IMR-90 (cell line): Measurements from ENCODE around the gene COX4I1. TPM values are rescaled to one million over a fixed set of nuclear protein-coding genes. Genes with fewer than 3 reads are reported as not detected.

Experiments used
- ATAC-seq: fragments of 200-7000 bp; cut with Tn5 transposase; 2 replicates; pipeline ENCODE4 v1.9.1; 2020; ENCODE audit warnings: low read depth, mild to moderate bottlenecking, moderate library complexity
- BruUV-seq: library from RNA; stranded (reverse); fragments of 400-500 nt; replicated peaks from 2 replicates; lab custom pipeline; 2021; lab: Mats Ljungman, UMichigan
- CTCF ChIA-PET: fragments of 300-600 bp; formaldehyde crosslinking; extraction: SDS; loops from one replicate; lab custom pipeline; 2021; ENCODE audit warnings: antibody characterized with exemption; lab: Yijun Ruan, JAX
- POLR2A ChIA-PET: fragments of 300-600 bp; sonication (Branson Sonifier 250); formaldehyde crosslinking; loops from one replicate; lab custom pipeline; 2022; ENCODE audit warnings: antibody characterized with exemption; ENCODE audit not compliant: unreplicated experiment; lab: Charles Lee
- DNase-seq: peaks from one replicate; pipeline ENCODE4 v3.0.0; 2013
- H2AFZ ChIP-seq: replicated peaks from 2 replicates; pipeline ENCODE3; 2013; ENCODE audit warnings: low read length, mild to moderate bottlenecking; ENCODE audit not compliant: poor library complexity
- H2AK5ac ChIP-seq: 2 replicates; pipeline ENCODE4 v1.6.1; 2013; ENCODE audit warnings: low read depth, low read length, inconsistent platforms
- H2AK9ac ChIP-seq: replicated peaks from 2 replicates; pipeline ENCODE3; 2013; ENCODE audit warnings: mild to moderate bottlenecking, low read depth, low read length, moderate library complexity; ENCODE audit not compliant: poor library complexity
- H2BK120ac ChIP-seq: 2 replicates; pipeline ENCODE4 v1.6.1; 2013; ENCODE audit warnings: low read depth, low read length, inconsistent platforms
- H2BK15ac ChIP-seq: 3 replicates; pipeline ENCODE4 v1.6.1; 2013; ENCODE audit warnings: low read depth, low read length, inconsistent platforms
- H2BK20ac ChIP-seq: 2 replicates; pipeline ENCODE4 v1.6.1; 2013; ENCODE audit warnings: low read depth, mild to moderate bottlenecking, inconsistent platforms, low read length, moderate library complexity
- H2BK5ac ChIP-seq: 2 replicates; pipeline ENCODE4 v1.6.1; 2013; ENCODE audit warnings: mild to moderate bottlenecking, low read depth, low read length, inconsistent platforms; ENCODE audit not compliant: poor library complexity, severe bottlenecking
- H3K14ac ChIP-seq: replicated peaks from 2 replicates; pipeline ENCODE4 v1.6.1; 2013; ENCODE audit warnings: low read depth, low read length, inconsistent platforms
- H3K18ac ChIP-seq: 2 replicates; pipeline ENCODE4 v1.6.1; 2013; ENCODE audit warnings: low read depth, low read length, control low read depth
- H3K23ac ChIP-seq: 2 replicates; pipeline ENCODE4 v1.6.1; 2013; ENCODE audit warnings: low read depth, low read length, inconsistent platforms
- H3K27ac ChIP-seq: 2 replicates; pipeline ENCODE4 v1.5.1; 2013; ENCODE audit warnings: mild to moderate bottlenecking, control low read depth, low read length; ENCODE audit not compliant: insufficient read depth
- H3K27me3 ChIP-seq: 2 replicates; pipeline ENCODE4 v1.6.1; 2013; ENCODE audit warnings: low read length; ENCODE audit not compliant: control insufficient read depth, insufficient read depth
- H3K36me3 ChIP-seq: 2 replicates; pipeline ENCODE4 v1.6.1; 2013; ENCODE audit warnings: low read length, mixed read lengths; ENCODE audit not compliant: control insufficient read depth, insufficient read depth
- H3K4ac ChIP-seq: 2 replicates; pipeline ENCODE4 v1.6.1; 2013; ENCODE audit warnings: low read depth, low read length, inconsistent platforms
- H3K4me1 ChIP-seq: 2 replicates; pipeline ENCODE4 v1.6.1; 2013; ENCODE audit warnings: low read length, mixed read lengths; ENCODE audit not compliant: control insufficient read depth, insufficient read depth
- H3K4me2 ChIP-seq: 2 replicates; pipeline ENCODE4 v1.6.1; 2013; ENCODE audit warnings: low read depth, mild to moderate bottlenecking, control low read depth, low read length, moderate library complexity
- H3K4me3 ChIP-seq: 2 replicates; pipeline ENCODE4 v1.5.1; 2013; ENCODE audit warnings: low read depth, mild to moderate bottlenecking, control low read depth, low read length, moderate library complexity; ENCODE audit not compliant: insufficient read depth
- H3K56ac ChIP-seq: 2 replicates; pipeline ENCODE4 v1.6.1; 2013; ENCODE audit warnings: low read length, inconsistent platforms; ENCODE audit not compliant: insufficient read depth; ENCODE audit errors: extremely low read depth
- H3K79me1 ChIP-seq, 2 experiments: 2 replicates each; pipeline ENCODE4 v1.6.1; 2013; ENCODE audit warnings: low read length in 2 of 2, inconsistent platforms in 1 of 2, low read depth in 1 of 2
- H3K9ac ChIP-seq: 2 replicates; pipeline ENCODE4 v1.6.1; 2013; ENCODE audit warnings: low read depth, low read length, control low read depth
- H3K9me1 ChIP-seq: 2 replicates; pipeline ENCODE4 v1.6.1; 2013; ENCODE audit warnings: low read length, inconsistent platforms; ENCODE audit not compliant: insufficient read depth
- H3K9me3 ChIP-seq: 2 replicates; pipeline ENCODE4 v1.6.1; 2013; ENCODE audit warnings: low read length; ENCODE audit not compliant: control insufficient read depth, insufficient read depth
- H4K20me1 ChIP-seq: 2 replicates; pipeline ENCODE4 v1.6.1; 2013; ENCODE audit warnings: low read length, inconsistent platforms; ENCODE audit not compliant: insufficient read depth
- H4K5ac ChIP-seq: 2 replicates; pipeline ENCODE4 v1.6.1; 2013; ENCODE audit warnings: mild to moderate bottlenecking, low read depth, low read length, control low read depth
- H4K8ac ChIP-seq, 2 experiments: 2 replicates each; pipeline ENCODE4 v1.6.1; 2013; ENCODE audit warnings: low read depth in 2 of 2, low read length in 2 of 2, control low read depth in 1 of 2, inconsistent platforms in 1 of 2
- H4K91ac ChIP-seq: 2 replicates; pipeline ENCODE4 v1.6.1; 2013; ENCODE audit warnings: low read depth, low read length, inconsistent platforms; ENCODE audit not compliant: insufficient read depth
- CEBPB ChIP-seq: IDR thresholded peaks from 2 replicates; pipeline ENCODE4 v1.6.1; 2012; ENCODE audit warnings: low read depth, low read length, improper control_type of control experiment
- CHD1 ChIP-seq: IDR thresholded peaks from 2 replicates; pipeline ENCODE4 v1.6.1; 2012; ENCODE audit warnings: low read depth, low read length, improper control_type of control experiment
- CTCF ChIP-seq: conservative IDR thresholded peaks from 2 replicates; pipeline ENCODE4 v1.5.1; 2012; ENCODE audit warnings: mild to moderate bottlenecking, low read depth, low read length, improper control_type of control experiment
- ELK1 ChIP-seq: fragments of 150-350 bp; IDR thresholded peaks from 2 replicates; pipeline ENCODE4 v1.6.1; 2016; ENCODE audit warnings: low read depth, mild to moderate bottlenecking, low read length, moderate library complexity, borderline replicate concordance
- FOS ChIP-seq: fragments of 150-350 bp; IDR thresholded peaks from 2 replicates; pipeline ENCODE4 v1.6.1; 2016; ENCODE audit warnings: low read depth, low read length
- MAZ ChIP-seq: IDR thresholded peaks from 2 replicates; pipeline ENCODE4 v1.6.1; 2012; ENCODE audit warnings: low read depth, mild to moderate bottlenecking, low read length, improper control_type of control experiment, moderate library complexity, borderline replicate concordance
- RAD21 ChIP-seq: IDR thresholded peaks from 2 replicates; pipeline ENCODE4 v1.6.1; 2012; ENCODE audit warnings: low read length, improper control_type of control experiment
- RCOR1 ChIP-seq: IDR thresholded peaks from 2 replicates; pipeline ENCODE4 v1.6.1; 2012; ENCODE audit warnings: mild to moderate bottlenecking, low read length, improper control_type of control experiment; ENCODE audit not compliant: insufficient replicate concordance
- RFX5 ChIP-seq: IDR thresholded peaks from 2 replicates; pipeline ENCODE4 v1.8.0; 2012; ENCODE audit warnings: low read depth, mild to moderate bottlenecking, low read length, moderate library complexity
- WGBS, 2 experiments: methylation state at CpG; one replicate each; pipeline versions ENCODE4 v1.1.5 to v1.1.7; 2013; ENCODE audit warnings: missing lambda C conversion rate in 2 of 2; ENCODE audit not compliant: insufficient read length in 1 of 2; ENCODE audit errors: extremely low coverage in 2 of 2; 5-methylcytosine and 5-hydroxymethylcytosine counted together
- dilution Hi-C: fragments of 300-500 bp; cut with HindIII; formaldehyde crosslinking; loops from one replicate; pipeline ENCODE4 v1.14.3; 2018; ENCODE audit warnings: low sequenced_read_pairs; ENCODE audit not compliant: unreplicated experiment
- in situ Hi-C: fragments of 300-500 bp; cut with MboI; formaldehyde crosslinking; loops from 3 replicates; pipeline ENCODE4 v1.14.3; 2019; ENCODE audit warnings: low sequenced_read_pairs, inconsistent platforms, mixed read lengths
- intact Hi-C: fragments of 100-400 bp; cut with micrococcal nuclease; formaldehyde crosslinking; loops from 2 replicates; pipeline ENCODE4 v1.10.0; 2022
- polyA plus RNA-seq, 3 experiments: library from polyadenylated mRNA; depleted of rRNA; stranded (reverse); fragments of >200 nt; gene quantifications; 2 replicates each; pipeline ENCODE4 v1.2.3, GENCODE V29; 2012; ENCODE audit warnings: low replicate concordance in 1 of 3
- total RNA-seq: library from RNA; depleted of rRNA; stranded (reverse); fragments of >200 nt; gene quantifications from 2 replicates; pipeline ENCODE4 v1.2.3, GENCODE V29; 2012

The COX4I1 gene
- total and polyA plus RNA-seq, 2 of the 4 experiments (the other 2 are of a cell fraction) = 397 to 700 TPM

- no peak overlapping the region for H3K14ac ChIP-seq
- ATAC-seq (no peak), DNase-seq (no peak)
- no peak overlapping the region for H2BK20ac ChIP-seq
- peak overlapping the region; percentile 43 for H2AFZ ChIP-seq
- no peak overlapping the region for H3K18ac ChIP-seq
- no peak overlapping the region for H2BK5ac ChIP-seq
- H3K9ac ChIP-seq = no peak overlapping the region
- no peaks in the 10 kb centered on the region for H3K36me3 ChIP-seq
- TF ChIP-seq RCOR1 = no peak
- TF ChIP-seq CHD1 = no peak
- TF ChIP-seq CEBPB = no peak
- no peak for TF ChIP-seq RAD21
- TF ChIP-seq CTCF = no peak
- TF ChIP-seq RFX5 = no peak
- no peak for TF ChIP-seq ELK1
- TF ChIP-seq FOS = no peak
- no peak for TF ChIP-seq MAZ
- H4K8ac ChIP-seq = no peak overlapping the region
- ChIA-PET POLR2A (no interaction called here), CTCF (no interaction called here)
- H3K27me3 ChIP-seq = peaks cover 52% of the 10 kb centered on the region
- no peaks in the 10 kb centered on the region for H3K4me1 ChIP-seq
- no peak overlapping the region for H2BK120ac ChIP-seq
- WGBS, 2 experiments = 71% methylated on average over 3 of the region's 5 CpGs; no CpG with 5 or more reads in 1 of the 2 experiments
- peaks cover 9% of the 10 kb centered on the region; the same call in 1 of the 2 replicates for H3K9me3 ChIP-seq
- H3K4me2 ChIP-seq = no peak overlapping the region
- no peaks in the 10 kb centered on the region for H3K79me1 ChIP-seq
- no peak overlapping the region for H2BK15ac ChIP-seq
- H3K4me3 ChIP-seq = no peak overlapping the region
- H4K91ac ChIP-seq = no peak overlapping the region
- H2AK5ac ChIP-seq = no peak overlapping the region
- no peak overlapping the region for H3K23ac ChIP-seq
- BruUV-seq = no TSS peak
- H3K9me1 ChIP-seq = no peaks in the 10 kb centered on the region
- H3K27ac ChIP-seq = no peak overlapping the region
- intact Hi-C loops = no loop called here
- no peak overlapping the region for H2AK9ac ChIP-seq
- no peak overlapping the region for H4K5ac ChIP-seq
- in situ Hi-C loops = no loop called here
- no peaks in the 10 kb centered on the region for H4K20me1 ChIP-seq
- dilution Hi-C loops = no loop called here
- H3K4ac ChIP-seq = no peak overlapping the region
- H3K56ac ChIP-seq = no peak overlapping the region
Observed at GRCh38 chr16:85834741-85835140, 35.2 kb downstream of the COX4I1 start.
